BLaER1 (cell line): ENCODE results near the gene FAM237B.

Experiments
- H3K27ac ChIP-seq: shearing (Covaris generic); formaldehyde crosslinking; 2 replicates; pipeline ENCODE4 v1.8.1; 2022
- H3K27me3 ChIP-seq: shearing (Covaris generic); formaldehyde crosslinking; 2 replicates; pipeline ENCODE4 v1.8.1; 2022
- H3K36me3 ChIP-seq: shearing (Covaris generic); formaldehyde crosslinking; 2 replicates; pipeline ENCODE4 v1.8.1; 2022
- H3K4me1 ChIP-seq: shearing (Covaris generic); formaldehyde crosslinking; 2 replicates; pipeline ENCODE4 v1.8.1; 2022
- H3K4me2 ChIP-seq: shearing (Covaris generic); formaldehyde crosslinking; 2 replicates; pipeline ENCODE4 v1.8.1; 2022
- H3K4me3 ChIP-seq: shearing (Covaris generic); formaldehyde crosslinking; 2 replicates; pipeline ENCODE4 v1.8.1; 2022
- H3K9ac ChIP-seq: shearing (Covaris generic); formaldehyde crosslinking; 2 replicates; pipeline ENCODE4 v1.8.1; 2022
- H3K9me3 ChIP-seq: shearing (Covaris generic); formaldehyde crosslinking; 2 replicates; pipeline ENCODE4 v1.8.1; 2022
- H4K20me1 ChIP-seq: shearing (Covaris generic); formaldehyde crosslinking; 2 replicates; pipeline ENCODE4 v1.8.1; 2022
- Cebpa-rat ChIP-seq: shearing (Covaris generic); IDR thresholded peaks from 2 replicates; pipeline ENCODE4 v1.8.1; 2022

The FAM237B gene

DNA sequence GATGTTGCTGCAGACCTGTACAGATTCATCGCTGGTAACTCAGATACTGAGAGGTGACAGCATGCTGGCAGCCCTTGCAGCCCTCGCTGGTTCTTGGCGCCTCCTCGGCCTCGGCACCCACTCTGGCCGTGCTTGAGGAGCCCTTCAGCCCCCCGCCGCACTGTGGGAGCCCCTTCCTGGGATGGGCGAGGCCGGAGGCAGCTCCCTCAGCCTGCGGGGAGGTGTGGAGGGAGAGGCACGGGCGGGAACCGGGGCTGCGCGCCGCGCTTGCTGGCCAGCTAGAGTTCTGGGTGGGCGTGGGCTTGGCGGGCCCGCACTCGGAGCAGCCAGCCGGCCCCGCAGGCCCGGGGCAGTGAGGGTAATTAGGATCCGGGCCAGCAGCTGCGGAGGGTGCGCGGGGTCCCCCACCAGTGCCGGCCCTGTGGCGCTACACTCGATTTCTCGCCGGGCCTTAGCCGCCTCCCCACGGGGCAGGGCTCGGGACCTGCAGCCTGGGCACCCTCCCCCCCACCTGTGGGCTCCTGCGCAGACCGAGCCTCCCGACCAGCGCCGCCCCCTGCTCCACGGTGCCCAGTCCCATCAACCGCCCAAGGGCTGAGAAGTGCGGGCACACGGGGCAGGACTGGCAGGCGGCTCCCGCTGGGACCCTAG lies 13.2 kb upstream of the FAM237B start:
- Histone ChIP-seq H3K4me3 (no peak overlapping the region), H4K20me1 (no peaks in the 10 kb centered on the region), H3K27ac (no peak overlapping the region)

DNA sequence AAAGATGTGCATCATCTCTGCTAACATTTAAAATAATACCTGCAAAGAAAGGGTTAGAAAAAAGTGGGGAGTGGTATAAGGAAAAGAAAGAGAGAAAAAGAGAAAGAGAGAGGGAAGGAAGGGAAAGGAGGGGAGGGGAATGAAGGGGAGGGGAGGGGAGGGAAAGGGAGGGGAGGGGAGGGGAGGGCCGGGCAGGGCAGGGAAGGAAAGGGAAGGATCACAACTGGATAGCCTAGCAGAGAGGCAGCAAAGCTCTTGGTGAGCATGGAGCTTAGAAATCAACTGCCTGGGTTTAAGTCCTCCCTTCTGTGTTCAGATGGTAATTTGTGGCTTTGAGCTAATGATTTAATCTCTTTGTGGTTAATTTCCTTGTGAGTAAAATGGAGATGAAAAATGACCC lies 5.4 kb upstream of the FAM237B start:
- Histone ChIP-seq H4K20me1 (no peaks in the 10 kb centered on the region), H3K9ac (no peak overlapping the region), H3K4me3 (no peak overlapping the region), H3K4me2 (no peak overlapping the region), H3K27me3 (no peaks in the 10 kb centered on the region), H3K27ac (no peak overlapping the region), H3K4me1 (no peaks in the 10 kb centered on the region), H3K9me3 (0 out of 2 replicates have a peak, but pooled peaks cover 4% of the 10 kb centered on the region), H3K36me3 (no peaks in the 10 kb centered on the region)
- TF ChIP-seq Cebpa-rat, result no peak

More for the DNA sequence above, 13.2 kb upstream of the FAM237B start:
- H3K4me2 ChIP-seq, result no peak overlapping the region
- no peaks in the 10 kb centered on the region for H3K4me1 ChIP-seq
- no peak overlapping the region for H3K9ac ChIP-seq
- no peaks in the 10 kb centered on the region for H3K36me3 ChIP-seq
- TF ChIP-seq Cebpa-rat, result no peak
- peaks cover 15% of the 10 kb centered on the region for H3K9me3 ChIP-seq
- H3K27me3 ChIP-seq, result no peaks in the 10 kb centered on the region

DNA sequence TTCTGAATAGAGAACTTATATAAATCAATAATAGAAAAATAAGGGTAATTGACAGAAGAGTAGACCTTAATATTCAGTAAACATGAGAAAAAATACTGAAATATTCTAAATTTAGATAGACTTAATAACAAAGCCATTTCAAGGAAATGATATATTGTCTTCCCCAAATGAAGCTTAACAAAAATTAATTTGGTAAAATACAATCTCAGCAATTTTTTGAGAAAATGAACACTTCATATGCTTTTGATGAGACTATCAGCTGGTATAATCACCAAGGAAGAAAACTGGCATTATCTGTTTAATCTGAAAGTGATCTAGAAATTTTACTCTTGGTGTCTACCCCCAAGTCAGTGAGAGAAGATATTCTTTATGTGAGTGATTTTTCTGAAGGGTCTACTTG lies 1.7 kb upstream of the FAM237B start:
- Histone ChIP-seq H3K4me2 (no peak overlapping the region), H3K36me3 (no peaks in the 10 kb centered on the region), H3K27ac (no peak overlapping the region), H3K27me3 (no peaks in the 10 kb centered on the region), H3K9ac (no peak overlapping the region), H3K4me3 (no peak overlapping the region), H4K20me1 (no peaks in the 10 kb centered on the region), H3K9me3 (peaks cover 13% of the 10 kb centered on the region), H3K4me1 (no peaks in the 10 kb centered on the region)
- no peak for TF ChIP-seq Cebpa-rat

DNA sequence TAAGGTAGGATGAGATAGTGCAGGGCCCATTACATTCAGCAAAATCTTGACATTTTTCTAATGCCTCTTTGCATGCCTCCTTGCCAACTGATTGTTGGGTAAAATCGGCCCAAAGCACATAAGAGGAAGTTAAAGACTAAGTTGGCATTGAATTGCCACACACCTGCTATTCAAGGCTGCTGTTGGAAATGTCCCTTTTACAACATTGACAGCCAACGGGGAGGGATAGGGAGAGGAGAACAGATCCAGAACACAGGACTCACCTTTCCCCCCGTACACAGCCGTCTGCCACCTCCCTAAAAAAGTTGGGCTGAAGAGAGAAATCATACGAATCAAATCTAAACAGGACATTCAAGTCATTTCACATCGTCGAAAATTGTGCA lies 695 bp downstream of the FAM237B start:
- Histone ChIP-seq H3K4me2 (no peak overlapping the region), H3K9ac (no peak overlapping the region), H3K4me3 (no peak overlapping the region), H3K27me3 (no peaks in the 10 kb centered on the region), H4K20me1 (no peaks in the 10 kb centered on the region), H3K9me3 (peaks cover 13% of the 10 kb centered on the region), H3K4me1 (no peaks in the 10 kb centered on the region), H3K27ac (no peak overlapping the region), H3K36me3 (no peaks in the 10 kb centered on the region)
- no peak for TF ChIP-seq Cebpa-rat

DNA sequence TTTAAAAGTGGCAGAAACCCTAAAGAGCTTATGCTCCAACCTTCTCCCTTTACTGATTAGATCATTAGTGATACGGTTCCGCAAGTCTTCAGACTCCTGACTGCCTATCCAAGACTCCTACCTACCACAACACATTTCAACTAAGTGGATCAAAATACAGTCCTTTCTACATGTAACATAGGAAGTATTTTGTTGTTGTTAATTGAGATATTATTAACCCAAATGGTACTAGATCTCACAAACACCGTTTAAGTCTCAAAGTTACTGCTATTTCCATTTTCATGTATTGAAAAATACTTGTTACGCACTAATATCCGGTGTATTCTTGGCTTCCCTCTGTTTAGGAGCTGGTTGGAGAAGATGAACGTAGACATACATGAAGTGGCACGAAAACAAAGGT lies 1.1 kb downstream of the FAM237B start:
- H3K36me3 ChIP-seq, result no peaks in the 10 kb centered on the region

DNA sequence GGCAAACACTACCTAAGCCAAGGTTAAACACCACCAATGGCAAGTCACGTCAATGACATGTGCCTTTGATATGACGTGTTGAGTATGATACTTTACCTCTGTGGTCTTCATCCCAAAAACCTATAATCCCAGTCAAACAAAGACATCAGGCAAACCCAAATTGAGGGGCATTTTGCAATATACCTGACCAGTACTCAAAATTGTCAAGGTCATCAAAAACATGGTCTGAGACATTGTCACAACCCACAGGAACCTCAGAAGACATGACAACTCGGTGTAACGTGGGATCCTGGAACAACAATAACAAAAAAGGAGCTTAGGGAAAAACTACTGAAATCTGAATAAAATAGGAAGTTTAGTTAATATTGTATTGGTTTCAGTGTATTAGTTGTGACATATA lies 7.2 kb downstream of the FAM237B start:
- Histone ChIP-seq H3K4me2 (no peak overlapping the region), H3K27ac (no peak overlapping the region), H3K27me3 (no peaks in the 10 kb centered on the region), H3K4me3 (no peak overlapping the region), H3K9ac (no peak overlapping the region), H3K36me3 (no peaks in the 10 kb centered on the region), H3K9me3 (no peaks in the 10 kb centered on the region), H4K20me1 (no peaks in the 10 kb centered on the region), H3K4me1 (no peaks in the 10 kb centered on the region)
- no peak for TF ChIP-seq Cebpa-rat

More for the DNA sequence above, 1.1 kb downstream of the FAM237B start:
- Histone ChIP-seq H3K27ac (no peak overlapping the region), H3K27me3 (no peaks in the 10 kb centered on the region), H3K4me1 (no peaks in the 10 kb centered on the region), H4K20me1 (no peaks in the 10 kb centered on the region), H3K4me2 (no peak overlapping the region), H3K9ac (no peak overlapping the region), H3K4me3 (no peak overlapping the region), H3K9me3 (peaks cover 13% of the 10 kb centered on the region)
- TF ChIP-seq Cebpa-rat, result no peak

DNA sequence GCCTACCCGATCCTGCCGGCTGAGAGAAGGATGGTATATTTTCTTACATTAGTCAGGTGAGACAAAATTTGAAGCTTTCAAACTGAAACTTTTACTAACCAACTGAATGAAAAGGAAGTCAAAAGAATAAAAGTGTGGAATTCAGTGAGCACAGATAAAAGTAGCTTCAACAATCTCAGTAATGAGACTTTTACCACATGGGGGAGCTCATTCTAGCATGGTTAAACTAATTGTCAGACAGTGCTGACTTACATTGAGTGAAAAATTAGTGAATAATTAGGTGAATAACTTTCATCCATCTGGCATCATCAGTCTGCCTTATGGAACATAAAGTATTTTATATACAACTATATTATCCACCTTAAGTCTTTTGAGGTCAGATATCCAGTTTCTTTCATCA lies 8.4 kb downstream of the FAM237B start:
- no peaks in the 10 kb centered on the region for H3K36me3 ChIP-seq
- H3K4me2 ChIP-seq, result no peak overlapping the region
- no peak overlapping the region for H3K4me3 ChIP-seq
- H3K27ac ChIP-seq, result no peak overlapping the region
- H3K9ac ChIP-seq, result no peak overlapping the region
- no peaks in the 10 kb centered on the region for H3K4me1 ChIP-seq
- no peaks in the 10 kb centered on the region for H3K27me3 ChIP-seq
- H4K20me1 ChIP-seq, result no peaks in the 10 kb centered on the region
- H3K9me3 ChIP-seq, result no peaks in the 10 kb centered on the region
- no peak for TF ChIP-seq Cebpa-rat

DNA sequence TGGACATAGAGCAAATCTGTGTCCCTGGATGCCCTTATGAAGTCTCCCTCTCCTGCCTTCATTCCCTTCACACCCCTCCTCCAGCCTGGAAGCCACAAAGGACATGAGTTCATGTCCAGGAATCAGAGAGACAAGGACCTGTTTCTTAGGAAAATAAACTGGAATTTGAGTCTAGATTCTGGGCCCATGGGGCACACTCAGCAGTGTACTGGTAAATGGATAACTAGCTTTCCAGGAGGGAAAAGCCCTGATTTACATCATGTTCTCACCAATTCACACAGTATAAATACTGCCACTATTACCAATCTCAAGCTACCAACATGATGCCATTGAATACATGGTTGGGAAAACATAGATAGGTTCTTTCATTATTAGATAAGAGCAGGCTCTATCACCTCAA lies 9.9 kb downstream of the FAM237B start:
- no peaks in the 10 kb centered on the region for H3K4me1 ChIP-seq

DNA sequence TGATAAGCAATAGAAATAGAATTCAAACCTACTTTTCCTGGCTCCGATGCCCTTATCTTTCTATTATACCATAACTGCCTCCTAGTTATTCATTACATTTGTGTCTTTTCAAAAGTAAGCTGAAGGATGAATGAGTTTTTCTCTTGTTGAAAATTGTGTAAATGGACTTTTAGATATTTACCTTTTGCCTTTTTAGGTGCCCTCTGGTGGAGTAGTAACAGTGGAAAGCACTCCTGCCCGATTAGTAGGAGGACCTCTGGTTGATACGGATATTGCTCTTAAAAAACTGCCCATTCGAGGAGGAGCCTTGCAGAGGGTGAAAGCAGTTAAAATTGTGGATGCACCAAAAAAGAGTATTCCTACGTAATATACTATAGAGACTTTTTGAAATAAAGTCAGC lies 11.2 kb downstream of the FAM237B start:
- TF ChIP-seq Cebpa-rat, result no peak
- H3K27me3 ChIP-seq, result no peaks in the 10 kb centered on the region
- H3K9me3 ChIP-seq, result no peaks in the 10 kb centered on the region

More for the DNA sequence above, 9.9 kb downstream of the FAM237B start:
- Histone ChIP-seq H3K27ac (no peak overlapping the region), H3K4me2 (no peak overlapping the region), H3K27me3 (no peaks in the 10 kb centered on the region), H3K36me3 (no peaks in the 10 kb centered on the region), H3K4me3 (no peak overlapping the region), H3K9me3 (no peaks in the 10 kb centered on the region), H4K20me1 (no peaks in the 10 kb centered on the region), H3K9ac (no peak overlapping the region)
- TF ChIP-seq Cebpa-rat, result no peak

DNA sequence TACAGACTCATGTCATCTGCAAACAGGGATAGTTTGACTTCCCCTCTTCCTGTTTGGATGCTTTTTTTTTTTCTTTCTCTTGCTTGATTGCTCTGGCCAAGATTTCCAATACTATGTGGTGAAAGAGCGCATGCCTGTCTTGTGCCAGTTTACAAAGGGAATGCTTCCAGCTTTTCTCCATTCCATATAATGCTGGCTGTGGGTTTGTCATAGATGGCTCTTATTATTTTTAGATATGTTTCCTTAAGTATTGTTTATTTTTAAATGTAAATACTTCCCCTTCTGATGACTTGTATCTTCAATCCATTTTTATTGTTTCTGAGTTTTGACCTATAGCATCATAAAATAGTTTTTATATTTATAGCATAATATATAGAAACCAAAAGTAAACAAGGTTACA lies 17.9 kb downstream of the FAM237B start:
- no peak for TF ChIP-seq Cebpa-rat
- Histone ChIP-seq H3K4me2 (no peak overlapping the region), H3K9me3 (no peaks in the 10 kb centered on the region), H4K20me1 (no peaks in the 10 kb centered on the region), H3K27me3 (no peaks in the 10 kb centered on the region), H3K4me3 (no peak overlapping the region), H3K36me3 (no peaks in the 10 kb centered on the region), H3K27ac (no peak overlapping the region), H3K9ac (no peak overlapping the region), H3K4me1 (no peaks in the 10 kb centered on the region)

More for the DNA sequence above, 11.2 kb downstream of the FAM237B start:
- Histone ChIP-seq H3K4me2 (no peak overlapping the region), H3K4me1 (no peaks in the 10 kb centered on the region), H3K4me3 (no peak overlapping the region), H3K9ac (no peak overlapping the region), H4K20me1 (no peaks in the 10 kb centered on the region), H3K36me3 (no peaks in the 10 kb centered on the region), H3K27ac (no peak overlapping the region)
